C4-2B (cell line): ENCODE measurements around the gene PIH1D1.

Experiments used
- CTCF ChIP-seq: fragments of 450-650 bp; conservative IDR thresholded peaks from 2 replicates; pipeline ENCODE4 v1.5.1; 2017; ENCODE audit warnings: mild to moderate bottlenecking
- ZFX ChIP-seq: fragments of 450-650 bp; IDR thresholded peaks from 2 replicates; pipeline ENCODE4 v1.6.1; 2017

- no peak for TF ChIP-seq CTCF
- TF ChIP-seq ZFX, result no peak
Measured at GRCh38 chr19:49450405-49450804, 1.2 kb downstream of the PIH1D1 start.
